K562 (cell line): Measurements from ENCODE around the gene CFAP157. TPM values are rescaled to one million over a fixed set of nuclear protein-coding genes. Genes with fewer than 3 reads are reported as not detected.

ENCODE experiments used
- CBX8 ChIP-seq: fragments of 200-600 bp; sonication (generic); IDR thresholded peaks from 2 replicates; pipeline ENCODE4 v1.6.1; 2012; ENCODE audit warnings: borderline replicate concordance, mixed run types, low read depth, mild to moderate bottlenecking, moderate library complexity, mixed read lengths, low read length, control low read depth, inconsistent platforms; ENCODE audit not compliant: poor library complexity, severe bottlenecking; ENCODE audit errors: extremely low read depth
- MECOM ChIP-seq: fragments of 250-450 bp; sonication (Bioruptor Pico); IDR thresholded peaks from 2 replicates; pipeline ENCODE4 v1.8.0; 2022; ENCODE audit warnings: inconsistent platforms
- NCOA2 ChIP-seq, 2 experiments: fragments of 450-650 bp; IDR thresholded peaks; 2 replicates each; pipeline ENCODE4 v1.6.1; 2018; ENCODE audit warnings: mild to moderate bottlenecking in 2 of 2, moderate library complexity in 1 of 2; ENCODE audit not compliant: partially characterized antibody in 2 of 2
- NFIC ChIP-seq: fragments of 450-650 bp; IDR thresholded peaks from 2 replicates; pipeline ENCODE4 v1.6.1; 2017; ENCODE audit warnings: mild to moderate bottlenecking, inconsistent platforms
- RFX1 ChIP-seq: fragments of 450-650 bp; IDR thresholded peaks from 2 replicates; pipeline ENCODE4 v1.6.1; 2016; ENCODE audit warnings: mild to moderate bottlenecking, moderate library complexity
- STAT5B ChIP-seq: fragments of 250-450 bp; sonication (Bioruptor Pico); IDR thresholded peaks from 2 replicates; pipeline ENCODE4 v1.8.0; 2021; ENCODE audit warnings: mild to moderate bottlenecking, inconsistent platforms
- ZNF311 ChIP-seq: fragments of 250-450 bp; sonication (Bioruptor Pico); IDR thresholded peaks from 2 replicates; pipeline ENCODE4 v1.4.0; 2020; ENCODE audit warnings: mild to moderate bottlenecking, moderate library complexity
- ZNF589 ChIP-seq: fragments of 200-800 bp; sonication (Bioruptor generic); IDR thresholded peaks from 2 replicates; pipeline ENCODE4 v1.6.1; 2016; ENCODE audit warnings: low read depth, missing genetic modification characterization, missing compliant biosample characterization
- polyA plus RNA-seq, 8 experiments: library from polyadenylated mRNA; depleted of rRNA in 4 of 8; stranded (reverse) in 5 of 8; unstranded in 3 of 8; fragments of >200 nt; fragmentation: Nextera tagmentation in 2 of 8; fragmentation: Illumina TruSeq in 1 of 8; extraction: Ambion mirVana in 2 of 8; extraction: Trizol in 1 of 8; gene quantifications; 2 replicates each; pipeline versions ENCODE4 v1.2.1 to v1.2.3, GENCODE V29; 2011 to 2014; ENCODE audit warnings: inconsistent platforms in 1 of 8, missing spikeins in 1 of 8
- total RNA-seq, 7 experiments: library from RNA; depleted of rRNA in 6 of 7; stranded (reverse); fragments of >200 nt in 6 of 7; fragmentation: Illumina TruSeq in 2 of 7; extraction: Trizol in 2 of 7; gene quantifications; 2 replicates each; pipeline versions ENCODE4 v1.2.1 to v1.2.3, GENCODE V29; 2011 to 2021; ENCODE audit warnings: low replicate concordance in 1 of 7
- TF ChIP-seq, protein P1 (sequence below): fragments of 450-650 bp; formaldehyde crosslinking; IDR thresholded peaks from 2 replicates; pipeline ENCODE4 v1.4.0; 2022; ENCODE audit warnings: missing genetic modification characterization
- TF ChIP-seq, protein P2 (sequence below): fragments of 450-650 bp; conservative IDR thresholded peaks from 2 replicates; pipeline ENCODE4 v1.6.1; 2016; ENCODE audit warnings: missing genetic modification characterization, low read depth, mild to moderate bottlenecking, missing compliant biosample characterization, moderate library complexity
- TF ChIP-seq, protein P3 (sequence below): fragments of 450-650 bp; IDR thresholded peaks from 2 replicates; pipeline ENCODE4 v1.6.1; 2016; ENCODE audit warnings: borderline replicate concordance
- TF ChIP-seq, protein P4 (sequence below): sonication (generic); formaldehyde crosslinking; IDR thresholded peaks from 2 replicates; pipeline ENCODE4 v1.8.1; 2023; ENCODE audit warnings: missing genetic modification reagents, mild to moderate bottlenecking, borderline replicate concordance
- TF ChIP-seq, protein P5 (sequence below): fragments of 450-650 bp; formaldehyde crosslinking; IDR thresholded peaks from 2 replicates; pipeline ENCODE4 v1.4.0; 2020; ENCODE audit warnings: mild to moderate bottlenecking, moderate library complexity
- TF ChIP-seq, protein P6 (sequence below): sonication (generic); formaldehyde crosslinking; IDR thresholded peaks from 2 replicates; pipeline ENCODE4 v1.8.0; 2022; ENCODE audit warnings: mild to moderate bottlenecking, low read depth, missing genetic modification reagents

Gene CFAP157
- total and polyA plus RNA-seq, 9 of the 15 experiments (the other 6 are each of a cell fraction or from before 2014, with no cell fraction given): 0.03 TPM; not detected in 8

DNA sequence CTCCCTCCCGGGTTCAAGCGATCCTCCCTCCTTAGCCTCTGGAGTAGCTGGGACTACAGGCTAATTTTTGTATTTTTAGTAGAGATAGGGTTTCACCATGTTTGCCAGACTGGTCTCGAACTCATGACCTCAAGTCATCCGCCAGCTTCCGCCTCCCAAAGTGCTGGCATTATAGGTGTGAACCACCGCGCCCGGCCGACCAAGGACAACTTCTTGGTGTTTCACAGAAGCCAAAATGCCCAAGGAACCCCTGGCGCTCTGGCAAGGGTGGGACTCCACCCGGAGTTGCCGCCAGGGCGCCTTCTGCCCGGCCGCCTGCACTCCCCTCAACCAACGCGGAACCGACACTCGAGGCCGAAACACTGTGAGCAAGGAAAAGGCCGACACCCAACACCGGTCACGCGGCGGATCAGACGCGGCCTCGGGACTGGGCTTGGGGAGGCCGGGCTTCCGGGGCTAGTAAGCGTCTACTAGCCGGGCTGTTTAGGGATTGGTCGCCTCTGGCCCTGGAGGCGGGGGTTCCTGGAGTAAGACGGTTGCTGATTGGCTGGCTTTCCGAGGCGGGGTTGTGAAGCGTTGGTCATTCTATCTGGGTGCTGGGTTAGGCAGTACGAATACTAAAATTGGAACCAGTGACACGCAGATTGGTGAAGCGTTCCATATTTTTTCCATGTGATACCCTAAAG lies 7.7 kb upstream of the CFAP157 start (continued):
- TF ChIP-seq, protein P1, sequence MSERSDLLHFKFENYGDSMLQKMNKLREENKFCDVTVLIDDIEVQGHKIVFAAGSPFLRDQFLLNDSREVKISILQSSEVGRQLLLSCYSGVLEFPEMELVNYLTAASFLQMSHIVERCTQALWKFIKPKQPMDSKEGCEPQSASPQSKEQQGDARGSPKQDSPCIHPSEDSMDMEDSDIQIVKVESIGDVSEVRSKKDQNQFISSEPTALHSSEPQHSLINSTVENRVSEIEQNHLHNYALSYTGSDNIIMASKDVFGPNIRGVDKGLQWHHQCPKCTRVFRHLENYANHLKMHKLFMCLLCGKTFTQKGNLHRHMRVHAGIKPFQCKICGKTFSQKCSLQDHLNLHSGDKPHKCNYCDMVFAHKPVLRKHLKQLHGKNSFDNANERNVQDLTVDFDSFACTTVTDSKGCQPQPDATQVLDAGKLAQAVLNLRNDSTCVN (CRISPR knock-in tag): no peak
- TF ChIP-seq, protein P2, sequence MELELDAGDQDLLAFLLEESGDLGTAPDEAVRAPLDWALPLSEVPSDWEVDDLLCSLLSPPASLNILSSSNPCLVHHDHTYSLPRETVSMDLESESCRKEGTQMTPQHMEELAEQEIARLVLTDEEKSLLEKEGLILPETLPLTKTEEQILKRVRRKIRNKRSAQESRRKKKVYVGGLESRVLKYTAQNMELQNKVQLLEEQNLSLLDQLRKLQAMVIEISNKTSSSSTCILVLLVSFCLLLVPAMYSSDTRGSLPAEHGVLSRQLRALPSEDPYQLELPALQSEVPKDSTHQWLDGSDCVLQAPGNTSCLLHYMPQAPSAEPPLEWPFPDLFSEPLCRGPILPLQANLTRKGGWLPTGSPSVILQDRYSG (tag): peak; percentile 94
- no peak for TF ChIP-seq RFX1
- TF ChIP-seq NCOA2 (IDR thresholded peaks at IDR 0.05; ENCODE audit: partially characterized antibody in 2 of 2): no peak
- no peak for TF ChIP-seq STAT5B (CRISPR knock-in tag)
- TF ChIP-seq, protein P3, sequence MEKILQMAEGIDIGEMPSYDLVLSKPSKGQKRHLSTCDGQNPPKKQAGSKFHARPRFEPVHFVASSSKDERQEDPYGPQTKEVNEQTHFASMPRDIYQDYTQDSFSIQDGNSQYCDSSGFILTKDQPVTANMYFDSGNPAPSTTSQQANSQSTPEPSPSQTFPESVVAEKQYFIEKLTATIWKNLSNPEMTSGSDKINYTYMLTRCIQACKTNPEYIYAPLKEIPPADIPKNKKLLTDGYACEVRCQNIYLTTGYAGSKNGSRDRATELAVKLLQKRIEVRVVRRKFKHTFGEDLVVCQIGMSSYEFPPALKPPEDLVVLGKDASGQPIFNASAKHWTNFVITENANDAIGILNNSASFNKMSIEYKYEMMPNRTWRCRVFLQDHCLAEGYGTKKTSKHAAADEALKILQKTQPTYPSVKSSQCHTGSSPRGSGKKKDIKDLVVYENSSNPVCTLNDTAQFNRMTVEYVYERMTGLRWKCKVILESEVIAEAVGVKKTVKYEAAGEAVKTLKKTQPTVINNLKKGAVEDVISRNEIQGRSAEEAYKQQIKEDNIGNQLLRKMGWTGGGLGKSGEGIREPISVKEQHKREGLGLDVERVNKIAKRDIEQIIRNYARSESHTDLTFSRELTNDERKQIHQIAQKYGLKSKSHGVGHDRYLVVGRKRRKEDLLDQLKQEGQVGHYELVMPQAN: 0 out of 2 replicates have a peak, but pooled peaks have one; percentile 37
- TF ChIP-seq, protein P4, sequence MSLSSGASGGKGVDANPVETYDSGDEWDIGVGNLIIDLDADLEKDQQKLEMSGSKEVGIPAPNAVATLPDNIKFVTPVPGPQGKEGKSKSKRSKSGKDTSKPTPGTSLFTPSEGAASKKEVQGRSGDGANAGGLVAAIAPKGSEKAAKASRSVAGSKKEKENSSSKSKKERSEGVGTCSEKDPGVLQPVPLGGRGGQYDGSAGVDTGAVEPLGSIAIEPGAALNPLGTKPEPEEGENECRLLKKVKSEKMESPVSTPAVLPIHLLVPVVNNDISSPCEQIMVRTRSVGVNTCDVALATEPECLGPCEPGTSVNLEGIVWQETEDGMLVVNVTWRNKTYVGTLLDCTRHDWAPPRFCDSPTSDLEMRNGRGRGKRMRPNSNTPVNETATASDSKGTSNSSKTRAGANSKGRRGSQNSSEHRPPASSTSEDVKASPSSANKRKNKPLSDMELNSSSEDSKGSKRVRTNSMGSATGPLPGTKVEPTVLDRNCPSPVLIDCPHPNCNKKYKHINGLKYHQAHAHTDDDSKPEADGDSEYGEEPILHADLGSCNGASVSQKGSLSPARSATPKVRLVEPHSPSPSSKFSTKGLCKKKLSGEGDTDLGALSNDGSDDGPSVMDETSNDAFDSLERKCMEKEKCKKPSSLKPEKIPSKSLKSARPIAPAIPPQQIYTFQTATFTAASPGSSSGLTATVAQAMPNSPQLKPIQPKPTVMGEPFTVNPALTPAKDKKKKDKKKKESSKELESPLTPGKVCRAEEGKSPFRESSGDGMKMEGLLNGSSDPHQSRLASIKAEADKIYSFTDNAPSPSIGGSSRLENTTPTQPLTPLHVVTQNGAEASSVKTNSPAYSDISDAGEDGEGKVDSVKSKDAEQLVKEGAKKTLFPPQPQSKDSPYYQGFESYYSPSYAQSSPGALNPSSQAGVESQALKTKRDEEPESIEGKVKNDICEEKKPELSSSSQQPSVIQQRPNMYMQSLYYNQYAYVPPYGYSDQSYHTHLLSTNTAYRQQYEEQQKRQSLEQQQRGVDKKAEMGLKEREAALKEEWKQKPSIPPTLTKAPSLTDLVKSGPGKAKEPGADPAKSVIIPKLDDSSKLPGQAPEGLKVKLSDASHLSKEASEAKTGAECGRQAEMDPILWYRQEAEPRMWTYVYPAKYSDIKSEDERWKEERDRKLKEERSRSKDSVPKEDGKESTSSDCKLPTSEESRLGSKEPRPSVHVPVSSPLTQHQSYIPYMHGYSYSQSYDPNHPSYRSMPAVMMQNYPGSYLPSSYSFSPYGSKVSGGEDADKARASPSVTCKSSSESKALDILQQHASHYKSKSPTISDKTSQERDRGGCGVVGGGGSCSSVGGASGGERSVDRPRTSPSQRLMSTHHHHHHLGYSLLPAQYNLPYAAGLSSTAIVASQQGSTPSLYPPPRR (CRISPR knock-in tag): no peak
- peak; percentile 72; the same call in 1 of the 2 replicates for TF ChIP-seq ZNF311 (CRISPR knock-in tag)
- no peak for TF ChIP-seq CBX8
- TF ChIP-seq MECOM (CRISPR knock-in tag): peak; percentile 50; the same call in 1 of the 2 replicates
- TF ChIP-seq ZNF589 (CRISPR knock-in tag): peak; percentile 96
- TF ChIP-seq, protein P5, sequence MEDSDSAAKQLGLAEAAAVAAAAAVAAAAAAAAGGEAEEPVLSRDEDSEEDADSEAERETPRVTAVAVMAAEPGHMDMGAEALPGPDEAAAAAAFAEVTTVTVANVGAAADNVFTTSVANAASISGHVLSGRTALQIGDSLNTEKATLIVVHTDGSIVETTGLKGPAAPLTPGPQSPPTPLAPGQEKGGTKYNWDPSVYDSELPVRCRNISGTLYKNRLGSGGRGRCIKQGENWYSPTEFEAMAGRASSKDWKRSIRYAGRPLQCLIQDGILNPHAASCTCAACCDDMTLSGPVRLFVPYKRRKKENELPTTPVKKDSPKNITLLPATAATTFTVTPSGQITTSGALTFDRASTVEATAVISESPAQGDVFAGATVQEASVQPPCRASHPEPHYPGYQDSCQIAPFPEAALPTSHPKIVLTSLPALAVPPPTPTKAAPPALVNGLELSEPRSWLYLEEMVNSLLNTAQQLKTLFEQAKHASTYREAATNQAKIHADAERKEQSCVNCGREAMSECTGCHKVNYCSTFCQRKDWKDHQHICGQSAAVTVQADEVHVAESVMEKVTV (CRISPR knock-in tag): no peak
- peak; percentile 31 for TF ChIP-seq NFIC
- TF ChIP-seq, protein P6, sequence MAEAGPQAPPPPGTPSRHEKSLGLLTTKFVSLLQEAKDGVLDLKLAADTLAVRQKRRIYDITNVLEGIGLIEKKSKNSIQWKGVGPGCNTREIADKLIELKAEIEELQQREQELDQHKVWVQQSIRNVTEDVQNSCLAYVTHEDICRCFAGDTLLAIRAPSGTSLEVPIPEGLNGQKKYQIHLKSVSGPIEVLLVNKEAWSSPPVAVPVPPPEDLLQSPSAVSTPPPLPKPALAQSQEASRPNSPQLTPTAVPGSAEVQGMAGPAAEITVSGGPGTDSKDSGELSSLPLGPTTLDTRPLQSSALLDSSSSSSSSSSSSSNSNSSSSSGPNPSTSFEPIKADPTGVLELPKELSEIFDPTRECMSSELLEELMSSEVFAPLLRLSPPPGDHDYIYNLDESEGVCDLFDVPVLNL (CRISPR knock-in tag): no peak
